ENCODE measurements around the gene DSG1.

Gene DSG1

GRCh38 chr18:31301201-31301655 lies 16.7 kb upstream of the DSG1 start:
- H3K36me3 ChIP-seq (ENCODE audit: insufficient read depth, insufficient read length, low read length): no peaks in the 10 kb centered on the region
- no peaks in the 10 kb centered on the region for H3K9me3 ChIP-seq (ENCODE audit: insufficient read depth, low read length)
- H3K27me3 ChIP-seq (ENCODE audit: insufficient read depth, insufficient read length): no peaks in the 10 kb centered on the region
- no peak for TF ChIP-seq ZNF274 (IDR thresholded peaks at IDR 0.05; ENCODE audit: low read depth, low read length)
- no peak for TF ChIP-seq SUZ12 (IDR thresholded peaks at IDR 0.05; ENCODE audit: extremely low read depth, insufficient read depth, insufficient read length)
- TF ChIP-seq YY1 (IDR thresholded peaks at IDR 0.05; ENCODE audit: insufficient read depth, insufficient read length): no peak
- DNase-seq (ENCODE audit: low read depth, low spot score): peak; percentile 33
- no peaks in the 10 kb centered on the region for H3K4me1 ChIP-seq (ENCODE audit: insufficient read depth, insufficient read length)
- no peak overlapping the region for H3K9ac ChIP-seq (ENCODE audit: insufficient read length, low read depth)
- H3K4me3 ChIP-seq (ENCODE audit: insufficient read length, low read depth): no peak overlapping the region

GRCh38 chr18:31302991-31303390 lies 15.0 kb upstream of the DSG1 start:
- no peaks in the 10 kb centered on the region for H3K9me3 ChIP-seq (ENCODE audit: insufficient read depth, low read length)
- TF ChIP-seq YY1 (IDR thresholded peaks at IDR 0.05; ENCODE audit: insufficient read depth, insufficient read length) (no peak), ZNF274 (IDR thresholded peaks at IDR 0.05; ENCODE audit: low read depth, low read length) (no peak), SUZ12 (IDR thresholded peaks at IDR 0.05; ENCODE audit: extremely low read depth, insufficient read depth, insufficient read length) (no peak)
- H3K36me3 ChIP-seq (ENCODE audit: insufficient read depth, insufficient read length, low read length): no peaks in the 10 kb centered on the region
- H3K4me3 ChIP-seq (ENCODE audit: insufficient read length, low read depth): no peak overlapping the region
- DNase-seq (ENCODE audit: low read depth, low spot score): no peak
- no peaks in the 10 kb centered on the region for H3K27me3 ChIP-seq (ENCODE audit: insufficient read depth, insufficient read length)
- H3K9ac ChIP-seq (ENCODE audit: insufficient read length, low read depth): no peak overlapping the region
- H3K4me1 ChIP-seq (ENCODE audit: insufficient read depth, insufficient read length): no peaks in the 10 kb centered on the region

GRCh38 chr18:31303771-31304170 lies 14.2 kb upstream of the DSG1 start:
- H3K9me3 ChIP-seq (ENCODE audit: insufficient read depth, low read length): no peaks in the 10 kb centered on the region
- DNase-seq (ENCODE audit: low read depth, low spot score): no peak
- TF ChIP-seq SUZ12 (IDR thresholded peaks at IDR 0.05; ENCODE audit: extremely low read depth, insufficient read depth, insufficient read length) (no peak), YY1 (IDR thresholded peaks at IDR 0.05; ENCODE audit: insufficient read depth, insufficient read length) (no peak)
- no peaks in the 10 kb centered on the region for H3K27me3 ChIP-seq (ENCODE audit: insufficient read depth, insufficient read length)
- H3K4me3 ChIP-seq (ENCODE audit: insufficient read length, low read depth): no peak overlapping the region
- H3K36me3 ChIP-seq (ENCODE audit: insufficient read depth, insufficient read length, low read length): no peaks in the 10 kb centered on the region
- H3K9ac ChIP-seq (ENCODE audit: insufficient read length, low read depth): no peak overlapping the region
- no peaks in the 10 kb centered on the region for H3K4me1 ChIP-seq (ENCODE audit: insufficient read depth, insufficient read length)

GRCh38 chr18:31309115-31309514 lies 8.8 kb upstream of the DSG1 start:
- H3K4me3 ChIP-seq (ENCODE audit: insufficient read length, low read depth): no peak overlapping the region
- TF ChIP-seq SUZ12 (IDR thresholded peaks at IDR 0.05; ENCODE audit: extremely low read depth, insufficient read depth, insufficient read length): no peak
- no peak for TF ChIP-seq YY1 (IDR thresholded peaks at IDR 0.05; ENCODE audit: insufficient read depth, insufficient read length)
- no peak for TF ChIP-seq ZNF274 (IDR thresholded peaks at IDR 0.05; ENCODE audit: low read depth, low read length)
- no peak overlapping the region for H3K9ac ChIP-seq (ENCODE audit: insufficient read length, low read depth)
- H3K36me3 ChIP-seq (ENCODE audit: insufficient read depth, insufficient read length, low read length): no peaks in the 10 kb centered on the region
- no peaks in the 10 kb centered on the region for H3K27me3 ChIP-seq (ENCODE audit: insufficient read depth, insufficient read length)
- DNase-seq (ENCODE audit: low read depth, low spot score): no peak
- no peaks in the 10 kb centered on the region for H3K9me3 ChIP-seq (ENCODE audit: insufficient read depth, low read length)
- no peaks in the 10 kb centered on the region for H3K4me1 ChIP-seq (ENCODE audit: insufficient read depth, insufficient read length)

- H3K9me3 ChIP-seq (ENCODE audit: insufficient read depth, low read length): no peaks in the 10 kb centered on the region
- H3K36me3 ChIP-seq (ENCODE audit: insufficient read depth, insufficient read length, low read length): no peaks in the 10 kb centered on the region
- H3K4me1 ChIP-seq (ENCODE audit: insufficient read depth, insufficient read length): no peaks in the 10 kb centered on the region
- H3K27me3 ChIP-seq (ENCODE audit: insufficient read depth, insufficient read length): no peaks in the 10 kb centered on the region
- TF ChIP-seq YY1 (IDR thresholded peaks at IDR 0.05; ENCODE audit: insufficient read depth, insufficient read length): no peak
- H3K4me3 ChIP-seq (ENCODE audit: insufficient read length, low read depth): no peak overlapping the region
- no peak for DNase-seq (ENCODE audit: low read depth, low spot score)
- no peak overlapping the region for H3K9ac ChIP-seq (ENCODE audit: insufficient read length, low read depth)
Observed at GRCh38 chr18:31316974-31317373, 986 bp upstream of the DSG1 start.

- H3K36me3 ChIP-seq (ENCODE audit: insufficient read depth, insufficient read length, low read length): no peaks in the 10 kb centered on the region
- no peaks in the 10 kb centered on the region for H3K4me1 ChIP-seq (ENCODE audit: insufficient read depth, insufficient read length)
- TF ChIP-seq SUZ12 (IDR thresholded peaks at IDR 0.05; ENCODE audit: extremely low read depth, insufficient read depth, insufficient read length) (no peak), YY1 (IDR thresholded peaks at IDR 0.05; ENCODE audit: insufficient read depth, insufficient read length) (no peak), ZNF274 (IDR thresholded peaks at IDR 0.05; ENCODE audit: low read depth, low read length) (no peak)
- no peak overlapping the region for H3K4me3 ChIP-seq (ENCODE audit: insufficient read length, low read depth)
- H3K9me3 ChIP-seq (ENCODE audit: insufficient read depth, low read length): no peaks in the 10 kb centered on the region
- no peak overlapping the region for H3K9ac ChIP-seq (ENCODE audit: insufficient read length, low read depth)
- no peak for DNase-seq (ENCODE audit: low read depth, low spot score)
- H3K27me3 ChIP-seq (ENCODE audit: insufficient read depth, insufficient read length): no peaks in the 10 kb centered on the region
Observed at GRCh38 chr18:31321719-31322118, 3.8 kb downstream of the DSG1 start.

GRCh38 chr18:31325051-31325450 lies 7.1 kb downstream of the DSG1 start:
- no peaks in the 10 kb centered on the region for H3K36me3 ChIP-seq (ENCODE audit: insufficient read depth, insufficient read length, low read length)
- no peak overlapping the region for H3K4me3 ChIP-seq (ENCODE audit: insufficient read length, low read depth)
- no peaks in the 10 kb centered on the region for H3K27me3 ChIP-seq (ENCODE audit: insufficient read depth, insufficient read length)
- H3K9me3 ChIP-seq (ENCODE audit: insufficient read depth, low read length): no peaks in the 10 kb centered on the region
- DNase-seq (ENCODE audit: low read depth, low spot score): no peak
- TF ChIP-seq ZNF274 (IDR thresholded peaks at IDR 0.05; ENCODE audit: low read depth, low read length) (no peak), YY1 (IDR thresholded peaks at IDR 0.05; ENCODE audit: insufficient read depth, insufficient read length) (no peak), SUZ12 (IDR thresholded peaks at IDR 0.05; ENCODE audit: extremely low read depth, insufficient read depth, insufficient read length) (no peak)
- no peaks in the 10 kb centered on the region for H3K4me1 ChIP-seq (ENCODE audit: insufficient read depth, insufficient read length)
- H3K9ac ChIP-seq (ENCODE audit: insufficient read length, low read depth): no peak overlapping the region
